IMR-90 (cell line): ENCODE data around the gene ATG12. TPM values are rescaled to one million over a fixed set of nuclear protein-coding genes. Genes with fewer than 3 reads are reported as not detected.

Experiments used
- ATAC-seq: fragments of 200-7000 bp; cut with Tn5 transposase; 2 replicates; pipeline ENCODE4 v1.9.1; 2020; ENCODE audit warnings: low read depth, mild to moderate bottlenecking, moderate library complexity
- BruUV-seq: library from RNA; stranded (reverse); fragments of 400-500 nt; replicated peaks from 2 replicates; lab custom pipeline; 2021; lab: Mats Ljungman, UMichigan
- CTCF ChIA-PET: fragments of 300-600 bp; formaldehyde crosslinking; extraction: SDS; loops from one replicate; lab custom pipeline; 2021; ENCODE audit warnings: antibody characterized with exemption; lab: Yijun Ruan, JAX
- POLR2A ChIA-PET: fragments of 300-600 bp; sonication (Branson Sonifier 250); formaldehyde crosslinking; loops from one replicate; lab custom pipeline; 2022; ENCODE audit warnings: antibody characterized with exemption; ENCODE audit not compliant: unreplicated experiment; lab: Charles Lee
- DNase-seq: peaks from one replicate; pipeline ENCODE4 v3.0.0; 2013
- H2AFZ ChIP-seq: replicated peaks from 2 replicates; pipeline ENCODE3; 2013; ENCODE audit warnings: low read length, mild to moderate bottlenecking; ENCODE audit not compliant: poor library complexity
- H2AK5ac ChIP-seq: 2 replicates; pipeline ENCODE4 v1.6.1; 2013; ENCODE audit warnings: low read depth, low read length, inconsistent platforms
- H2AK9ac ChIP-seq: replicated peaks from 2 replicates; pipeline ENCODE3; 2013; ENCODE audit warnings: mild to moderate bottlenecking, low read depth, low read length, moderate library complexity; ENCODE audit not compliant: poor library complexity
- H2BK120ac ChIP-seq: 2 replicates; pipeline ENCODE4 v1.6.1; 2013; ENCODE audit warnings: low read depth, low read length, inconsistent platforms
- H2BK15ac ChIP-seq: 3 replicates; pipeline ENCODE4 v1.6.1; 2013; ENCODE audit warnings: low read depth, low read length, inconsistent platforms
- H2BK20ac ChIP-seq: 2 replicates; pipeline ENCODE4 v1.6.1; 2013; ENCODE audit warnings: low read depth, mild to moderate bottlenecking, inconsistent platforms, low read length, moderate library complexity
- H2BK5ac ChIP-seq: 2 replicates; pipeline ENCODE4 v1.6.1; 2013; ENCODE audit warnings: mild to moderate bottlenecking, low read depth, low read length, inconsistent platforms; ENCODE audit not compliant: poor library complexity, severe bottlenecking
- H3K14ac ChIP-seq: replicated peaks from 2 replicates; pipeline ENCODE4 v1.6.1; 2013; ENCODE audit warnings: low read depth, low read length, inconsistent platforms
- H3K18ac ChIP-seq: 2 replicates; pipeline ENCODE4 v1.6.1; 2013; ENCODE audit warnings: low read depth, low read length, control low read depth
- H3K23ac ChIP-seq: 2 replicates; pipeline ENCODE4 v1.6.1; 2013; ENCODE audit warnings: low read depth, low read length, inconsistent platforms
- H3K27ac ChIP-seq: 2 replicates; pipeline ENCODE4 v1.5.1; 2013; ENCODE audit warnings: mild to moderate bottlenecking, control low read depth, low read length; ENCODE audit not compliant: insufficient read depth
- H3K27me3 ChIP-seq: 2 replicates; pipeline ENCODE4 v1.6.1; 2013; ENCODE audit warnings: low read length; ENCODE audit not compliant: control insufficient read depth, insufficient read depth
- H3K36me3 ChIP-seq: 2 replicates; pipeline ENCODE4 v1.6.1; 2013; ENCODE audit warnings: low read length, mixed read lengths; ENCODE audit not compliant: control insufficient read depth, insufficient read depth
- H3K4ac ChIP-seq: 2 replicates; pipeline ENCODE4 v1.6.1; 2013; ENCODE audit warnings: low read depth, low read length, inconsistent platforms
- H3K4me1 ChIP-seq: 2 replicates; pipeline ENCODE4 v1.6.1; 2013; ENCODE audit warnings: low read length, mixed read lengths; ENCODE audit not compliant: control insufficient read depth, insufficient read depth
- H3K4me2 ChIP-seq: 2 replicates; pipeline ENCODE4 v1.6.1; 2013; ENCODE audit warnings: low read depth, mild to moderate bottlenecking, control low read depth, low read length, moderate library complexity
- H3K4me3 ChIP-seq: 2 replicates; pipeline ENCODE4 v1.5.1; 2013; ENCODE audit warnings: low read depth, mild to moderate bottlenecking, control low read depth, low read length, moderate library complexity; ENCODE audit not compliant: insufficient read depth
- H3K56ac ChIP-seq: 2 replicates; pipeline ENCODE4 v1.6.1; 2013; ENCODE audit warnings: low read length, inconsistent platforms; ENCODE audit not compliant: insufficient read depth; ENCODE audit errors: extremely low read depth
- H3K79me1 ChIP-seq, 2 experiments: 2 replicates each; pipeline ENCODE4 v1.6.1; 2013; ENCODE audit warnings: low read length in 2 of 2, inconsistent platforms in 1 of 2, low read depth in 1 of 2
- H3K9ac ChIP-seq: 2 replicates; pipeline ENCODE4 v1.6.1; 2013; ENCODE audit warnings: low read depth, low read length, control low read depth
- H3K9me1 ChIP-seq: 2 replicates; pipeline ENCODE4 v1.6.1; 2013; ENCODE audit warnings: low read length, inconsistent platforms; ENCODE audit not compliant: insufficient read depth
- H3K9me3 ChIP-seq: 2 replicates; pipeline ENCODE4 v1.6.1; 2013; ENCODE audit warnings: low read length; ENCODE audit not compliant: control insufficient read depth, insufficient read depth
- H4K20me1 ChIP-seq: 2 replicates; pipeline ENCODE4 v1.6.1; 2013; ENCODE audit warnings: low read length, inconsistent platforms; ENCODE audit not compliant: insufficient read depth
- H4K5ac ChIP-seq: 2 replicates; pipeline ENCODE4 v1.6.1; 2013; ENCODE audit warnings: mild to moderate bottlenecking, low read depth, low read length, control low read depth
- H4K8ac ChIP-seq, 2 experiments: 2 replicates each; pipeline ENCODE4 v1.6.1; 2013; ENCODE audit warnings: low read depth in 2 of 2, low read length in 2 of 2, control low read depth in 1 of 2, inconsistent platforms in 1 of 2
- H4K91ac ChIP-seq: 2 replicates; pipeline ENCODE4 v1.6.1; 2013; ENCODE audit warnings: low read depth, low read length, inconsistent platforms; ENCODE audit not compliant: insufficient read depth
- BHLHE40 ChIP-seq: fragments of 150-350 bp; IDR thresholded peaks from 2 replicates; pipeline ENCODE4 v1.6.1; 2016; ENCODE audit warnings: mild to moderate bottlenecking, low read depth, low read length
- CEBPB ChIP-seq: IDR thresholded peaks from 2 replicates; pipeline ENCODE4 v1.6.1; 2012; ENCODE audit warnings: low read depth, low read length, improper control_type of control experiment
- FOS ChIP-seq: fragments of 150-350 bp; IDR thresholded peaks from 2 replicates; pipeline ENCODE4 v1.6.1; 2016; ENCODE audit warnings: low read depth, low read length
- MAZ ChIP-seq: IDR thresholded peaks from 2 replicates; pipeline ENCODE4 v1.6.1; 2012; ENCODE audit warnings: low read depth, mild to moderate bottlenecking, low read length, improper control_type of control experiment, moderate library complexity, borderline replicate concordance
- MXI1 ChIP-seq: IDR thresholded peaks from 2 replicates; pipeline ENCODE4 v1.6.1; 2012; ENCODE audit warnings: low read depth, mild to moderate bottlenecking, low read length, moderate library complexity, borderline replicate concordance
- NFE2L2 ChIP-seq: fragments of 150-350 bp; IDR thresholded peaks from 2 replicates; pipeline ENCODE4 v1.6.1; 2016; ENCODE audit warnings: low read depth, mild to moderate bottlenecking, low read length
- POLR2A ChIP-seq: IDR thresholded peaks from 2 replicates; pipeline ENCODE4 v1.6.1; 2012; ENCODE audit warnings: mild to moderate bottlenecking, low read depth, low read length
- RAD21 ChIP-seq: IDR thresholded peaks from 2 replicates; pipeline ENCODE4 v1.6.1; 2012; ENCODE audit warnings: low read length, improper control_type of control experiment
- RCOR1 ChIP-seq: IDR thresholded peaks from 2 replicates; pipeline ENCODE4 v1.6.1; 2012; ENCODE audit warnings: mild to moderate bottlenecking, low read length, improper control_type of control experiment; ENCODE audit not compliant: insufficient replicate concordance
- RFX5 ChIP-seq: IDR thresholded peaks from 2 replicates; pipeline ENCODE4 v1.8.0; 2012; ENCODE audit warnings: low read depth, mild to moderate bottlenecking, low read length, moderate library complexity
- SMC3 ChIP-seq: fragments of 150-350 bp; IDR thresholded peaks from 2 replicates; pipeline ENCODE4 v1.6.1; 2016; ENCODE audit warnings: low read depth, mild to moderate bottlenecking, antibody characterized with exemption, low read length, moderate library complexity
- WGBS, 2 experiments: methylation state at CpG; one replicate each; pipeline versions ENCODE4 v1.1.5 to v1.1.7; 2013; ENCODE audit warnings: missing lambda C conversion rate in 2 of 2; ENCODE audit not compliant: insufficient read length in 1 of 2; ENCODE audit errors: extremely low coverage in 2 of 2; 5-methylcytosine and 5-hydroxymethylcytosine counted together
- dilution Hi-C: fragments of 300-500 bp; cut with HindIII; formaldehyde crosslinking; loops from one replicate; pipeline ENCODE4 v1.14.3; 2018; ENCODE audit warnings: low sequenced_read_pairs; ENCODE audit not compliant: unreplicated experiment
- in situ Hi-C: fragments of 300-500 bp; cut with MboI; formaldehyde crosslinking; loops from 3 replicates; pipeline ENCODE4 v1.14.3; 2019; ENCODE audit warnings: low sequenced_read_pairs, inconsistent platforms, mixed read lengths
- intact Hi-C: fragments of 100-400 bp; cut with micrococcal nuclease; formaldehyde crosslinking; loops from 2 replicates; pipeline ENCODE4 v1.10.0; 2022
- polyA plus RNA-seq, 3 experiments: library from polyadenylated mRNA; depleted of rRNA; stranded (reverse); fragments of >200 nt; gene quantifications; 2 replicates each; pipeline ENCODE4 v1.2.3, GENCODE V29; 2012; ENCODE audit warnings: low replicate concordance in 1 of 3
- total RNA-seq: library from RNA; depleted of rRNA; stranded (reverse); fragments of >200 nt; gene quantifications from 2 replicates; pipeline ENCODE4 v1.2.3, GENCODE V29; 2012
- TF ChIP-seq, protein P1 (sequence below): fragments of 150-350 bp; IDR thresholded peaks from 2 replicates; pipeline ENCODE4 v1.6.1; 2016; ENCODE audit warnings: low read depth, mild to moderate bottlenecking, low read length, moderate library complexity, borderline replicate concordance
- TF ChIP-seq, protein P2 (sequence below): conservative IDR thresholded peaks from 2 replicates; pipeline ENCODE4 v1.5.1; 2012; ENCODE audit warnings: mild to moderate bottlenecking, low read depth, low read length, improper control_type of control experiment

Gene ATG12
- total and polyA plus RNA-seq, 2 of the 4 experiments (the other 2 are of a cell fraction): 68.0 to 95.7 TPM

DNA sequence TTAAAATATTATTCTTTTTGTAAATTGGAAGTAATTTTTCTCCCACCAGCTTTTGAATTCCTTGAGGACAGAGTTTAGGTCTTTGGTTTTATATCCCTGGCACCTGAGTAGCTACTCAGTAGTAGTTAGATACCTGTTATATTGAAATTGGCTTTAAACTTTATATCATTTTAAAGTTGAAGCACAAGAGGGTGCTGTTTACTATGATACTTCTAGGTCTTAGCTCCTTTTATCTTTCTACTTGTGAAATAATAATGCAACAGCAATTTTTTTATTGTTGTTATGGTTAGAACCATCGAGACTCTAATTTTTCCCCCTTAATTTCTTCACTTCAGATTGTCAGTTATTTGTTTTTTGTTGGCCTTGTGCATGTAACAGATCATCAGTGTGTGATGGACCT, 46.7 kb upstream of the ATG12 start:
- H3K9me1 ChIP-seq: no peaks in the 10 kb centered on the region
- no peak overlapping the region for H4K8ac ChIP-seq
- no peak overlapping the region for H4K5ac ChIP-seq
- H4K20me1 ChIP-seq: no peaks in the 10 kb centered on the region; the same call in 1 of the 2 replicates
- H3K9me3 ChIP-seq: no peaks in the 10 kb centered on the region
- no peak overlapping the region for H2BK120ac ChIP-seq
- no peak overlapping the region for H4K91ac ChIP-seq
- DNase-seq: peak; percentile 54
- H3K4me1 ChIP-seq: no peaks in the 10 kb centered on the region
- dilution Hi-C loops: no loop called here
- H2BK20ac ChIP-seq: no peak overlapping the region
- H3K4ac ChIP-seq: no peak overlapping the region
- no peak overlapping the region for H2AK5ac ChIP-seq
- H3K9ac ChIP-seq: no peak overlapping the region
- no peak overlapping the region for H3K14ac ChIP-seq
- H2AK9ac ChIP-seq: no peak overlapping the region
- H3K79me1 ChIP-seq: peaks cover 6 to 10% of the 10 kb centered on the region in 2 experiments
- intact Hi-C loops: loop anchor here (1.0 kb wide), 2 partner anchors 144 to 180 kb away; partner anchors contain the start of gene ARL14EPL
- H2BK15ac ChIP-seq: no peak overlapping the region
- no peak overlapping the region for H3K18ac ChIP-seq
- no peak overlapping the region for H3K4me3 ChIP-seq
- WGBS, 2 experiments: no CpG with 5 or more reads among the region's 1 CpG
- H3K27me3 ChIP-seq: no peaks in the 10 kb centered on the region
- no peak overlapping the region for H2AFZ ChIP-seq
- peak; percentile 46 for ATAC-seq
- no TSS peak for BruUV-seq
- peaks cover 3% of the 10 kb centered on the region; the same call in 1 of the 2 replicates for H3K36me3 ChIP-seq
- H3K27ac ChIP-seq: no peak overlapping the region
- H3K4me2 ChIP-seq: no peak overlapping the region
- H2BK5ac ChIP-seq: no peak overlapping the region
- TF ChIP-seq MAZ (no peak), CEBPB (no peak), RCOR1 (no peak), POLR2A (no peak), RFX5 (no peak), SMC3 (peak; percentile 67), BHLHE40 (no peak), NFE2L2 (no peak), MXI1 (no peak), RAD21 (peak; percentile 60), FOS (no peak)
- TF ChIP-seq, protein P1, sequence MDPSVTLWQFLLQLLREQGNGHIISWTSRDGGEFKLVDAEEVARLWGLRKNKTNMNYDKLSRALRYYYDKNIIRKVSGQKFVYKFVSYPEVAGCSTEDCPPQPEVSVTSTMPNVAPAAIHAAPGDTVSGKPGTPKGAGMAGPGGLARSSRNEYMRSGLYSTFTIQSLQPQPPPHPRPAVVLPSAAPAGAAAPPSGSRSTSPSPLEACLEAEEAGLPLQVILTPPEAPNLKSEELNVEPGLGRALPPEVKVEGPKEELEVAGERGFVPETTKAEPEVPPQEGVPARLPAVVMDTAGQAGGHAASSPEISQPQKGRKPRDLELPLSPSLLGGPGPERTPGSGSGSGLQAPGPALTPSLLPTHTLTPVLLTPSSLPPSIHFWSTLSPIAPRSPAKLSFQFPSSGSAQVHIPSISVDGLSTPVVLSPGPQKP: no peak
- TF ChIP-seq, protein P2, sequence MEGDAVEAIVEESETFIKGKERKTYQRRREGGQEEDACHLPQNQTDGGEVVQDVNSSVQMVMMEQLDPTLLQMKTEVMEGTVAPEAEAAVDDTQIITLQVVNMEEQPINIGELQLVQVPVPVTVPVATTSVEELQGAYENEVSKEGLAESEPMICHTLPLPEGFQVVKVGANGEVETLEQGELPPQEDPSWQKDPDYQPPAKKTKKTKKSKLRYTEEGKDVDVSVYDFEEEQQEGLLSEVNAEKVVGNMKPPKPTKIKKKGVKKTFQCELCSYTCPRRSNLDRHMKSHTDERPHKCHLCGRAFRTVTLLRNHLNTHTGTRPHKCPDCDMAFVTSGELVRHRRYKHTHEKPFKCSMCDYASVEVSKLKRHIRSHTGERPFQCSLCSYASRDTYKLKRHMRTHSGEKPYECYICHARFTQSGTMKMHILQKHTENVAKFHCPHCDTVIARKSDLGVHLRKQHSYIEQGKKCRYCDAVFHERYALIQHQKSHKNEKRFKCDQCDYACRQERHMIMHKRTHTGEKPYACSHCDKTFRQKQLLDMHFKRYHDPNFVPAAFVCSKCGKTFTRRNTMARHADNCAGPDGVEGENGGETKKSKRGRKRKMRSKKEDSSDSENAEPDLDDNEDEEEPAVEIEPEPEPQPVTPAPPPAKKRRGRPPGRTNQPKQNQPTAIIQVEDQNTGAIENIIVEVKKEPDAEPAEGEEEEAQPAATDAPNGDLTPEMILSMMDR: peak; percentile 54
- in situ Hi-C loops: no loop called here
- ChIA-PET CTCF (interaction anchor here (0.9 to 1.0 kb wide), 2 partner anchors 147 to 171 kb away, joined by 3 read pairs; no protein-coding TSS in a partner anchor), POLR2A (no interaction called here)
- H3K23ac ChIP-seq: no peak overlapping the region
- no peak overlapping the region for H3K56ac ChIP-seq
